ENCODE results near the gene TNRC6B.

GRCh38 chr22:40376149-40376548 lies 198.4 kb downstream of the TNRC6B start:
- no peak for TF ChIP-seq CTCF (IDR thresholded peaks at IDR 0.05)
- no peak for TF ChIP-seq POLR2AphosphoS5 (IDR thresholded peaks at IDR 0.05)
- TF ChIP-seq POLR2A (IDR thresholded peaks at IDR 0.05) = no peak
